NCI-H460 (cell line): Measurements from ENCODE around the gene ZBTB47. TPM values are rescaled to one million over a fixed set of nuclear protein-coding genes. Genes with fewer than 3 reads are reported as not detected.

Experiments used
- DNase-seq: peaks from one replicate; pipeline ENCODE4 v3.0.0-alpha.2; 2016; ENCODE audit warnings: low read depth; ENCODE audit errors: extremely low read depth
- total RNA-seq: library from RNA; depleted of rRNA; stranded (reverse); fragments of >200 nt; shearing (Covaris generic); gene quantifications from 2 replicates; pipeline ENCODE4 v1.2.3, GENCODE V29; 2014

Gene ZBTB47
- total RNA-seq, 1 experiment from 2014 or later: 1.5 TPM

DNA sequence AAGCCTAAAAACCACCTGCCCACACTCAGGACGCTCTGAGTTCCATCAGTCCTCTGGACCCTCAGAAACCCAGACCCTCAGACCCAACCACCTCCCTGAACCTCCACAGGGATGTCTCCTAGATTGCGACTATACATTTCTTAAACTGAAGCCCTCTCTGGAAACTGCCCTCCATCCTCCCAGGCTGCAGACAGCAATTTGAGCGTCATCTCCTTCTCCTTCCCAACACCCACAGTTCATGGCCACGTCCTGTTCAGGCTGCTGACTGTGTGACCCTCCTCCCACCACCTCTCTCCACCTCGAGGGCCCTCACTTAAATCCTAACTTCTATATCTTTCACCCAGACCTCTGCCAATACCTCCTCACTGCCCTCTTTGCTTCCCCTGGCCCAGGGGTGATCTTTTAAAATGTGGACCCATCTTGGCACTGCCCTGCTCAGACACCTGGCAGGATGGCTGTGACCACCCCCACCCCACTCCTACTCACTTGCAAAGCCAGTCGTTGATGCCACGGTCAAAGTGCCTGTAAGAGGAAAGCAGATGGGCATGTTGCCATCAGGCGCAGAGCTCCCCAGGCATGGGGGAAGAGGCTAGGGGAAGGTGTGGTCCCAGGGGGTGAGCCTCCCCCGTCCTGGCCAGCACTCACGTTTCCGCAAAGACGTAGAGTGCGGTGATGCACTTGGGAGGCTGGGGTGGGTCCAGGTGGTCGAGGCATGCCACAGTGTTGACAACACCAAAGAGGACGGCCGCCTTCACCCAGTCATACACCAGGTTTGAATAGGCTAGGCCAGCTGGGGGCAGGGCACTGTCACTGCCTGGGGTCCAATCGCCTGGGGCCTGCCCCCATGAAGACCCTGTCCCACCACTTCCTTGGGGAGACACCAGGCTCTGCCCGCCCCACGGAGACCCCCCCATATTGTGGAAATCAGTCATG lies 43.1 kb downstream of the ZBTB47 start:
- no peak for DNase-seq

DNA sequence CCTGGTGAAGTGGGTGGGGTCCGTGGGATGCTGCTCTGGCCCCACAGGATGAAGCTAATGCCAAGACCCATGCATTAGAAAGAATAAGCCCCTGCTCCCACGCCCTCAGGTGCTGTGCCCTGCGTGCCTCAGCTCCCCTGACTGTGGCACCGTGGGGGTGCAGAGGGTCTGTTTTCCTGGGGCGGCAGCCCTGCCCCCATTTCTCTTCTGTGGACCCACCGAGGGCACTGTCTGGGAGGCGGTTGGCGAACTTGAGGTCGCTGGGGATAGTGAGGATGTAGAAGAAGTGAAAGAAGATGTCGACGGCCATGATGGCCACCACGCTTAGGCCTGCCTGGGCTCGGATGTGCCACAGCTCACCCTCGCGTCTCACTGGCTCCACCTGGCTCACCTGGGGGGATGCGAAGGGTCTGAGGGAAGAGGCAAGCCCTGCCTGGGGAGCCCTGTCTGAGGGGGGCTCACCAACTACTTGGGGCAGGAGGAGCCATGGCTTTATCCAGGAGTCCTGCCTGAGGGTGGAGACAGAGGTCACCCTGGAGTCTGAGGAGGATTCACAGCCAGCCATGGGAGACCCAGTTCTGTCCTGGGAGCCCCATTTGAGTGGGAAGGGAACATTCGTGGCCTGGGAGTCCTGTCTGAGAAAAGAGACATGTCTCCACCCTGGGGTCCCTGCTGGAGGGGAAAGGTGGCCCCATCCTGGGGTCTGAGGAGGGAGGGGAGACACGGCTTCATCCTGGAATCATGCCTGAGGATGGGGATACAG lies 44.0 kb downstream of the ZBTB47 start:
- no peak for DNase-seq

DNA sequence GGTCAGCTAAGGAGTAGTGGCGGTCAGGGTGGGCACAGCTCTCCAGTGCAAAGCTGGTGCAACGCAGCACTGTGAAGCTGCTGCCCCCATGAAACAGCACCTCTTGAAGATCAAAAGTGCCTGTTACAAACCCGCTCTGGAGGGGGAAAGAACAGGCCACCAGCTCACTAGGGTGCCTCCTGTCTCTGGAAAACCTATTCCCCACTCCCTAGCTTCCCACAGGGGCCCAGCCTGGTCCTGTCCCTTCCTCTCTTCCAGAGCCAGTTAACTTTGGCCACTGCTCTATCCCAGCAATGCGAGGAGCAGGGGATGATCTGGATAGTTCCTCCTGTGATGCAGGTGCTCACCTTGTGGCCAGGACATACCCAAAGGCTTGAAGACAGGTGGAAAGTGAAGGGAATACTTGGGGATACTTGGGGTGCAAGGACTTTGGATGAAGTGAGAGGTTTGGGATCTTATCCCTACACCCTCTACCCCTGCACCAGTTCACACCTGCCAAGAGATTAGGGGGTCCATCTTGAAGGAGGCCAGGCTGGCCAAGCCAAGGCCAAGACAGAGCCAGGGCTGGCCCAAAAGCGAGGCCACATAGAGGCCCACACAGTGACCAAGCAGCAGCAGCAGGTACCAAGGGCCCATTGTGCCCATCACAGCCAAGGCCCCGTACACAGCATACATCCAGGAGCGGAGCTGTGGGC lies 44.9 kb downstream of the ZBTB47 start:
- no peak for DNase-seq

DNA sequence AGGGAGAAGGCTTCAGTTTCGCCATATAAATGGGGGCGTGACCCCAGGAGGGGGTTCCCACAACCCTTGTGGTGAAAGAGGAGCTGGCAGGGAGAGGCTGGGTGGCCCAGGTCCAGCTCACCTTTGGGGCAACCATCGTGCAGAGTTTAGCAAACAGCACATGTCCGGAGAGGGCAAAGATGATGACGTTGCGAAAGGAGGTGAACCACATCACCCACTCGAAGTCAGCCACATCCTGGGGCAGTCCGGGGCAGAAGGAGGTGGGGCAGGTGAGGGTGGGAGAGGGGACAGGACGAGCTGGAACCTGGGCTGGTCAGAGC lies 45.4 kb downstream of the ZBTB47 start:
- no peak for DNase-seq

DNA sequence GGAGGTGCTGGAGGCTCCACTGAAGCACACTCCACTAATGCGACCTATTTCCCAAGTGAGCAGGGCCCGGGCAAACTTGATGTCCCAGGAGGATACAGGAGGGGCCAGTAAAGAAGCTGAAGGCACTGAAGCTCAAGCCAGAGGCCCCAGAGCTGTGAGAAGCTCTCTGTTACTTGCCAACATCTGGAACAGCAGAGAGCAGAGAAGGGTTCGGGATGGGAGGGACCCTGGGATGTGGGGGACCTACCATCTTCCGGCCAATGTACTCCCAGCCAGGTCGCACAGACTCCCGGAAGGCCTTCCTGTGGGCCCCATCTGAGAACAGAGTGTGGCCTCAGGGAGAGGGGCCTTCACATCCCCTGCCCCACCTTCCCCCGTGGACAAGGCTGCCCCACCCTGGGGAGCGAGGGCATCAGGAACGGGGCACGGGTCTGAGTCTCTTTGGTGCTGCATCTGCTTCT lies 46.0 kb downstream of the ZBTB47 start:
- no peak for DNase-seq

DNA sequence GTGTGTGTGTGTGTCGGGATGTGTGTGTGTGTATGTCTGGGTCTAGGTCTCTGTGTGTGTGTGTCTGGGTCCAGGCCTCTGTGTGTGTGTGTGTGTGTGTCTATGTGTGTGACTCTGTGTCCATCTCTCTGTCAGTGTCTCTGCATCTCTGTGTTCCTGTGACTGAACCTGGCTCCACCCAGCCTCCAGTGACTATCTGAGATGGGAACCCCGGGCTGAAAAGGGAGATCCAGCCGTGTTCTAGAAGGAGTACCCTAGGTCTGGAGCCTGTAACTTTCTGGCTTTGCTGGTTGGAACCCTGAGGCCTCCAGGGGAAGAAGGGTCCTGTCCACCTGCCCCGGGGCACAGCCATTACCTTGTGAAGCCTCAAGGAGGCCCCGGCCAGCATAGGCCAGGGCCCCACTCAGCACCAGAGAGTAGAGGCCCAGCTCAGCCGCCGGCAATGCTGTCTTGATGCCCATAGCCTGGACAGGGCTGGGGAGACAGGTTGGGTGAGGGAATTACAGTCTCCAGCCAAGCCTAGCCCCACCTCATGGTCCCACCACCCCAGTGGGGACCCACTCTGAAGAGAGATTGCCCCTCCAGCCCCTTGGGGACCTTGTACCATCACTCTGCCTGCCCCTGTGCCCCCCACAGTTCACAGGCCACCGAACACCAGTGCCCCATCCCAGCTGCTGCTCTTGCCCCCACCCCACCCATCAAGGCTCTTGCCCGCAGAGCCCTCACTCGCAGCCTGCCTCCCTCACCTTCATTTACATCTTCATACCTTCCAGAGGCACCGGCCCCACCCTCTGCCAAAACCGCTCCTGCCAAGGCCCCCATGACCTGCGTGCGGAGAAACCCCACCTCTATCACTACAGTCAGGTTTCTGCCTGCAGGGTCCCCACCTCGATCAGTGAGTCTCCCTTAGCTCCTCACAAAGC lies 47.1 kb downstream of the ZBTB47 start:
- no peak for DNase-seq

DNA sequence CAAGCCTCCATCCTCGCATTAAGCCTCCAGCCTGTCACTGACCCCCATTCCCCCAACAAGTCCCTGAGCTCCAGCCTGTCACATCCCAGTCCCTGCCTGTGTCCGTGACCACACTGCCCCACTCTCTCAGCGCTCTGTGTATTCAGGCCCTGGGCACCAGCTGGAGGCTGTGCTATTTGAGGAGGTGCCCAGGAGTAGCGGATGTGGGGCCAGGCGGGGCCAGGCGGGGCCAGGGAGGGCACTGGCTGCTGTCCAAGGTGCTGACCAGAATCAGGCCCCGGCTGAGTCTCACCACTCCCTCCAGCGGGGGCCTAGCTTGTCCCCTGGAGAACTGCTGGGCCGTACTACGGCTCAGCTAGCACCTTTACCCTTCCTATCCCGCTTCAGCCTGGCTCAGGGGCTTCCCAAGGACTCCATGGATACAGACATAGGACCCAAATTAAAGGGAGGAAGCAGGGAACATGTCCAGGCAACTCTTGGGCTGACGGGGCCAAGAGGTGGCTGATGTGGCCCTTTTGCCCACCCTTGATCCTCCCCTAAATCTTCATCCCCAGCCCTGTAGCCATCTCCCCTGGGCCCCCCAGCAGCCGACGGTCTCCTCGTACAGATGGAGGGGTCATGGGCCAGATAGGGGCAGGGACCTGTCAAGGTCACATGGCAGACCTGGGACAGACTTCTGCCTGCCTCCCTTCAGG lies 48.0 kb downstream of the ZBTB47 start:
- DNase-seq: peak; percentile 23

DNA sequence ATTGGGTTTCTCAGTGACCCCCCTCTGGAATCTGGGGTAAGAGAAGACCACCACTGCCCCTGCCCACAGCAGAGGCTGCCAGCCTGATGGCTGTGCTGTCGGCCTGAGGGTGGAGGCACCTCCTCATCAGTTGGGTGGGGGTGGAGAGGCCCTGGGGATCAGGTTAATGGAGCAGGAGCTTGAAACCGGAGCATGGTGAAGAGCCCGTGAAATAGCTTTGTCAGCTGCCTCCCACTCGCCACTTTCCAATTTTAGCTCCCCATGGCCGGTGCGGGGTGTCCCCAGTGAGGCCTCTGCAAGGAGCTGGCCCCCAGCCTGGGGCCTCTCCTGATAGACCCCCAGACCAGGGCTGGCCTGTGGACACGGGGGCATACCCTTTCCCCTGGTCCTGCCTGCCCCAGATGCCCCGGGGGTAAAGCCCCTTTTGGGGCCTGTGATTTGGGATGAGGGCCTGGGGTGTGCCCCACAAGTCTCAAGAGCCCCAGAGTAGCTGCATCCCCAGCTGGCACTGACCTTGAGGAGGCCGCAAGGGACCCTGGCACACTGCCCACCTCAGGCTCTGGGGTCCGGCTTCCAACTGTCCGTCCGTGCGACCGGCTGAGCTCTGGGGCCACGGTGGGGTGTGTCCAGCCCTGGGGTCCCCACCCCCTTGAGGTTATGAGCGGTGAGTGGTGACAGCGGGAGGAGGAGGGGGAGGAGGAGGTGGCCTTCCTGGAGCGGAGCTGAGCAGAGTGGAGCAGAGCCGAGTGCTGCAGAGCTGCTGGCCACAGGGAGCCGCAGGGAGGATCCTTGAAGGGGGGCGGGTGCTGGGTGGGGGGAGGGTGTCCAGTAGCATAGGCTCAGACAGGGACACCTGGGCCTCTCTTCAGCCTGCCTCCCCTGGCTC lies 48.8 kb downstream of the ZBTB47 start, which contains the start of gene HHATL:
TSS of gene HHATL (minus strand) at position 733 of the 886 bp plus-strand sequence. CDS start 1,972 bp downstream, outside the sequence.
- DNase-seq: no peak

DNA sequence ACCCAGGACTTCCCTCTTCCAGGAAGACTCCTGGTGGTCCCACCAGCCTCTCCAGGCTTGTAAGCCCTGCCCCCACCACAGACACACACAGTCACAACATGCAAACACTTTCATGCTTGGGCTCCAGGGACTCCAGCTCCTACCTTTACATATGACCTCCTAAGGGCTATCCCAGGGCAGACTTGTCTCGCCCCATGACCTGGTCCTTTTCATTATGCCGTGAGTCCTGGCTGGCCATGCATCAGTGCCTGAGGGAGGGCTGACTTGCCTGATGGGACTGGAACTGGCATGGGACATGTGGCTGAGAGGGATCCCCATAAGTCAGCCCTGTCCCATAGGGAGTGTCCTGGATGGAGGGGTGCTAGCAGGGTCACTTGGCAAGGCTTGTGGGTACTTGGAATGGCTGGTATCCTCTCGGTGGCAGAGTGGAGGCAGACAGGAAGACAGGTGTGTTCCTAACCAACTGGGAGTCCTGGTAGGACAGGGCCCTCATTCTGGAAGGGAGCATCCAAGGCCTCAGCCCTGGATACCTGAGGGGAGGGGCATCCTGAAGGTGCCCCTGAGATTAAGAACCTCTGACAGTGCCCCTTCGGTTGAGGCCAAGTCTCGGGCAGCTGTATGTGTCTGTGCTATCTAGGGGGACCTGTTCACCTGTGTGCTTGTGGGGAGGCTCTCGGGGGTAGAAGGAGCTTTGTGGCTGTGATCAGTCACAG lies 49.6 kb downstream of the ZBTB47 start:
- DNase-seq: no peak

DNA sequence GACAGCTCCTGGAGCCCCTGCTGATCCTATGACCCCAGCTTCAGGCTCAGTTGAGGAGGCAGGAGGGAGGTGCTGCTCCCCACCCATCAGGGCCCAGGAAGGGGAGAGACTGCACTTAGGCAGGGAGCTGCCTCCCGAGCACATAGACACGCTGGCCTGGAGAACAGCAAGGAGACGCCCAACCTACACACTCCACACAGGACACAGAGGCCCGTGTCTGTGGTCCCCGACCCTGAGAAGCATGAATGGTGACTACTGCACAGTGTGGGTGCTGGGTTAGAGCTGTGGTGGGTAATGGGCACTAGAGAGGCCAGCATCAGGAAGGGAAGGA lies 50.2 kb downstream of the ZBTB47 start:
- DNase-seq: no peak

DNA sequence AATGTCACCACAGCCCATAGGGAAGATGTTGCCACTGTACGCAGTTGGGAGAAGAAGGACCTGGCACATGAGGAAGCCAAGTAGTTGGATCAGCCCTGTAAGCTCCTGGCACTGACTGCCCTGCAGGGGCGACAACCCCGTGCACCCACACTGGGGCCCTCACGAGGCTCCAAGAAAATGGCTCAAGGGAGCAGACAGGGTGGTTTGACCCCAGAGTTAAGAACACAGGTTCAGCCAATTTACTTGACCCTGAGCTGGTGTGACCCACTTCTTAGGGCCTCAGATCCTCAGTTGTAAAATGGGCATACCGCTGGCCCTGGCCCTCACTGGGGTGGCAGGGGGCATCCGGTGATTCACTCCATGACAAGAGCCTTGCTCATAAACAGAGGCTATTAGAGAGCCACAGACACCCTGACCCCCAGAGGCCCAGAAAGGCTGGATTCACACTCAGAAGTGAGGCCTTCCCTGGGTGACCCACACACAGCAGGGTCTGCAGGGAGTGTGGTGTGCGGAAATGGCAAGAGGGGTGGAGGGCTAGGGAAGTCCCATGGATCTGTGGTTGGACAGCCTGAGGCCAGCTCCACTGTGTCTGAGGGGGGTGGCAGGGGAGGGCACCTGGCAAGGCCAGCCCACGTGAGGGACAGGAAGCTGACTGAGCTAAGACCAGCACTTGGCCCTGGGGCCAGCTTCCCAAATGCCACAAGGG lies 50.8 kb downstream of the ZBTB47 start:
- DNase-seq: no peak

DNA sequence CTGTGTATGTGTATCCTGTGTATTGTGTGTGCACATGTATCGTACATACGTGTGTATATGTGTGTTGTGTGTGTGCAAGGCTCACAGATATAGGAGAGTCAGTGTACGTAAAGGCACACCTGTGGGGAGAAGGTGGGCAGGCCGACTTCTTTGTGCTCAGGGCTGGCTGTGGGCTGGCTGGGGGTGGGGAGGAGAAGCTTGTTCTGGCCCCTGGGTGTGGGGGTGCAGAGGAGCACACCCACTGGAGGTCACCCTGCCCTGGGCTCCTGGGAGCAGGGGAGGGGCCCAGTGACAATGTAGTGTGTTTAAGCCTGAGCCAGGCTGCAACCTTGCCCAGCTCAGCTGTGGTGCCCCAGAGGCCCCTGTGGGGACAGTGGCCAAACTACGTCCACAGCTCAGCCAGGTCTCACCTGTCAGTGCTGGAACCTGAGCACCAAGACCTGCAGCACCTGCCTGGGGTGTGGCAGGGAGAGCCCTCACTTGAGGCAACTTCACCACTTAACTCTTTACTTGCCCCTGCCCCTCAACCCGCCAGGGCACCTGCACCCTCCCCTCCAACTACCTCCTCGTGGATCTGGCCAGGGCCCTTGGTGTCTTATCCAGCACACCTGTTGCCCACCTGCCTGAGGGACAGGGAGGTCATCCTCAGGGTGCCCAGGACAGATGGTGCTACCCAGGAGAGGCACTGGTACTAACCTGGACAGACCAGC lies 51.7 kb downstream of the ZBTB47 start:
- no peak for DNase-seq

DNA sequence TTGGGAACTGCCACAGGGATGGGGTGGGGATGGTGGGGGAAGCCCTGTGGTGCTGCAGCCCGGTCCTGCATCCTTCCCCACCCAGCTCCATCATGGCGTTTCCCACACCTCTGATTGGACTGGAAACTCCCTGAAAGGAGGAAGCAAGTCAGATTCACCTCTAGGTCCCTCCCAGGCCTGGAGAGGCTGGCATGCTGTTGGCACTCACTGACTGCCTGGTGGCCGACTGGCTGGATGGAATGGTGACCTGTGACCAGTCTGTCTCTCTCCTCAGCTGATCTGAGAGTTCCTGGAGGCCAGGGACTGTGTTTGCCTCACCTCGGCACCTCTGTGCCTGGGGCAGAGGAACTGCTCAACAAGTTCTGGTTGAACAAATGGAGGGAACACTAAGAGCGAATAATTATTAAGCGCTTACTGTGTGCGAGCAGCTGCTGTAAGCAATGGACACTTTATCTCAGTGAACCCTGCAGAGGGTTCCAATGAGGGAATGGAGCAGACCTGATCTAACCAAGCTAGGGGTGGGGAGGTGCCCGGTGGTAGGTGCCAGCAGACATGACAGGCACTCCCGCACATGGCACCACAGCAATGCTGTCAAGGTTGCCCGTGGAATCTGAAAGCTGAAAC lies 52.6 kb downstream of the ZBTB47 start:
- no peak for DNase-seq

DNA sequence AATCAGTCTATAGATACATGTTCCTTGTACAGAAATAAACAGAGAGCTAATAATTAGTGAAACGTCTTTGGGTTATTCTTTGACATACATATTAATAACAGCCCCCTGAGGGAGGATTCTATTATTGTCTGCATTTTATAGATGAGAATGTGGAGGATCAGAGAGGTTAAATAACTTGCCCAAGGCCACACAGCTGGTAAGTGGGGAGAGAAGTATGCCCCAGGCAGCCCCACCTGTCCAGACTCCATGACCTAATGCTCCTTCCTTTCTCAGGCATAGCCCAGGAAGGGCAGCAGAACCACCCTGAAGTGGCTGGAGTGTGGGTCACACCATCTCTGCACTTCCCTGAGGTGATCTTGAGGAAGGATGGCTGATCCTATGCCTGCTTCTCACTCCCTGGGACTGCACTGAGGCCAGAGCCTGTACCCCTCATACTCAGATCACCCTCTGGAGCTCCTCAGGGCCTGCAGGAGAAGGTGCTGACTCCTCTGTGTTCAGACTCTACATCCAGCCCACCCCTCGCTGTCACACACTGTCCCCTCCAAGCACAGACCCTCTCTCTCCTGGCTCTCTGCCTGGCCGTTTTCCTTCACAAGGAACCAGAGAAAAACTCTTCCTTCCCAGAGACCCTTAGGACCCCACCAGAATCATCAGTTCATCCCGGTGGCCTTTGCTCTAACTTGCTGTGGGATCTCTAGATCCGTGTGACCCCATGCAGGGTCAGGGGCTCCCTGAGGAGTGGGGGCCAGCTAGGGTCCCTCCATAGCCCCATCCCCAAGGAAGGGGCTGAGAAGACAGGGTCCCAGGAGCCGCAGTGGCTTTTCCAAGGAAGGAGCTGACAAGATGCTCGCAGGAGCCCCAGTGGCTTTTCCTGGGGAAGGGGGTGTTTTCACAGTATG lies 53.5 kb downstream of the ZBTB47 start:
- no peak for DNase-seq
